DOHH2 (cell line): ENCODE data around the gene GTPBP3.

Source experiments
- H3F3A ChIP-seq: fragments of 200-600 bp; sonication (generic), shearing (Covaris generic); 2 replicates; pipeline ENCODE4 v1.6.0; 2016; ENCODE audit warnings: antibody characterized with exemption, mild to moderate bottlenecking; ENCODE audit not compliant: control insufficient read depth, insufficient read depth
- H3K27ac ChIP-seq: fragments of 200-600 bp; sonication (generic); 2 replicates; pipeline ENCODE4 v1.5.1; 2014; ENCODE audit warnings: low read depth, mild to moderate bottlenecking, low read length, moderate library complexity
- H3K27me3 ChIP-seq: fragments of 200-600 bp; sonication (generic); 2 replicates; pipeline ENCODE4 v1.6.1; 2014; ENCODE audit warnings: mild to moderate bottlenecking, low read length, mixed read lengths; ENCODE audit not compliant: control insufficient read depth
- H3K36me3 ChIP-seq: fragments of 200-600 bp; sonication (generic); 2 replicates; pipeline ENCODE4 v1.6.1; 2014; ENCODE audit warnings: mild to moderate bottlenecking, low read length, moderate library complexity, mixed read lengths; ENCODE audit not compliant: control insufficient read depth
- H3K4me1 ChIP-seq: fragments of 200-600 bp; sonication (generic); 2 replicates; pipeline ENCODE4 v1.6.1; 2014; ENCODE audit warnings: mild to moderate bottlenecking, low read length, mixed read lengths; ENCODE audit not compliant: control insufficient read depth
- H3K4me2 ChIP-seq: fragments of 200-600 bp; sonication (generic); 2 replicates; pipeline ENCODE4 v1.6.0; 2014; ENCODE audit warnings: mild to moderate bottlenecking, low read length, moderate library complexity
- H3K4me3 ChIP-seq: fragments of 200-600 bp; sonication (generic); 2 replicates; pipeline ENCODE4 v1.5.1; 2014; ENCODE audit warnings: mild to moderate bottlenecking, low read length, mixed read lengths
- H3K79me2 ChIP-seq: fragments of 200-600 bp; sonication (generic); 2 replicates; pipeline ENCODE4 v1.6.1; 2014; ENCODE audit warnings: mild to moderate bottlenecking, low read length, mixed read lengths; ENCODE audit not compliant: control insufficient read depth
- H3K9me2 ChIP-seq: fragments of 200-600 bp; sonication (generic); replicated peaks from 2 replicates; pipeline ENCODE4 v1.6.1; 2014; ENCODE audit warnings: mild to moderate bottlenecking, low read length, mixed read lengths; ENCODE audit not compliant: control insufficient read depth
- H3K9me3 ChIP-seq: fragments of 200-600 bp; sonication (generic); 2 replicates; pipeline ENCODE4 v1.6.1; 2014; ENCODE audit warnings: antibody characterized with exemption, low read length, mixed read lengths; ENCODE audit not compliant: control insufficient read depth, insufficient read depth
- H4K20me1 ChIP-seq: fragments of 200-600 bp; sonication (generic); 2 replicates; pipeline ENCODE4 v1.6.0; 2014; ENCODE audit warnings: low read depth, mild to moderate bottlenecking, antibody characterized with exemption, low read length, moderate library complexity; ENCODE audit not compliant: control insufficient read depth, insufficient read depth
- CTCF ChIP-seq: fragments of 200-600 bp; sonication (generic); IDR thresholded peaks from one replicate; pipeline ENCODE4 v1.5.1; 2014; ENCODE audit warnings: antibody characterized with exemption, mild to moderate bottlenecking, low read depth, low read length; ENCODE audit not compliant: poor library complexity, severe bottlenecking
- EZH2phosphoT487 ChIP-seq: fragments of 200-600 bp; sonication (generic); IDR thresholded peaks from 2 replicates; pipeline ENCODE4 v1.6.1; 2017; ENCODE audit warnings: borderline replicate concordance, mild to moderate bottlenecking, antibody characterized with exemption, low read length, moderate library complexity, mixed read lengths

The GTPBP3 gene

GRCh38 chr19:17340871-17341357, 3.6 kb downstream of the GTPBP3 start:
- no peak overlapping the region for H3K27ac ChIP-seq
- H3K27me3 ChIP-seq: no peaks in the 10 kb centered on the region
- no peaks in the 10 kb centered on the region for H3K9me2 ChIP-seq
- H3K4me3 ChIP-seq: no peak overlapping the region
- peak; percentile 13 for TF ChIP-seq CTCF
- no peak for TF ChIP-seq EZH2phosphoT487
- H3K36me3 ChIP-seq: peaks cover 44% of the 10 kb centered on the region
- peaks cover 6% of the 10 kb centered on the region for H3F3A ChIP-seq
- no peaks in the 10 kb centered on the region; the same call in 1 of the 2 replicates for H4K20me1 ChIP-seq
- H3K79me2 ChIP-seq: peaks cover 25% of the 10 kb centered on the region
- H3K4me2 ChIP-seq: no peak overlapping the region
- peaks cover 34% of the 10 kb centered on the region for H3K4me1 ChIP-seq
- H3K9me3 ChIP-seq: no peaks in the 10 kb centered on the region

- Histone ChIP-seq H3K4me2 (no peak overlapping the region), H3F3A (peaks cover 6% of the 10 kb centered on the region), H3K27ac (no peak overlapping the region), H4K20me1 (no peaks in the 10 kb centered on the region; the same call in 1 of the 2 replicates), H3K36me3 (peaks cover 44% of the 10 kb centered on the region), H3K4me3 (no peak overlapping the region), H3K9me2 (no peaks in the 10 kb centered on the region), H3K79me2 (peaks cover 25% of the 10 kb centered on the region), H3K4me1 (peaks cover 35% of the 10 kb centered on the region), H3K27me3 (no peaks in the 10 kb centered on the region), H3K9me3 (no peaks in the 10 kb centered on the region)
- TF ChIP-seq EZH2phosphoT487 (no peak), CTCF (no peak)
Observed at GRCh38 chr19:17341386-17341785, 4.0 kb downstream of the GTPBP3 start.

GRCh38 chr19:17341845-17342244, 4.5 kb downstream of the GTPBP3 start:
- H3F3A ChIP-seq: peaks cover 7% of the 10 kb centered on the region
- no peaks in the 10 kb centered on the region for H3K9me2 ChIP-seq
- no peak overlapping the region for H3K27ac ChIP-seq
- peaks cover 41% of the 10 kb centered on the region for H3K36me3 ChIP-seq
- TF ChIP-seq EZH2phosphoT487 (no peak), CTCF (no peak)
- no peak overlapping the region for H3K4me3 ChIP-seq
- no peak overlapping the region for H3K4me2 ChIP-seq
- peaks cover 40% of the 10 kb centered on the region for H3K4me1 ChIP-seq
- no peaks in the 10 kb centered on the region for H3K27me3 ChIP-seq
- no peaks in the 10 kb centered on the region; the same call in 1 of the 2 replicates for H4K20me1 ChIP-seq
- H3K9me3 ChIP-seq: no peaks in the 10 kb centered on the region
- peaks cover 25% of the 10 kb centered on the region for H3K79me2 ChIP-seq
